Neural crest cell (in vitro differentiated cells): ENCODE data around the gene PRTFDC1. TPM values are rescaled to one million over a fixed set of nuclear protein-coding genes. Genes with fewer than 3 reads are reported as not detected.

Experiments used
- DNase-seq: peaks from one replicate; pipeline ENCODE4 v3.0.0; 2021; ENCODE audit warnings: low read depth, mixed read lengths, low spot score
- H3K27ac Mint-ChIP-seq: one replicate; pipeline ENCODE4 v1.8.0; 2021; ENCODE audit warnings: mild to moderate bottlenecking, mixed read lengths; ENCODE audit not compliant: unreplicated experiment
- H3K27me3 Mint-ChIP-seq: 2 replicates; pipeline ENCODE4 v1.8.0; 2021; ENCODE audit warnings: low read depth, mild to moderate bottlenecking, mixed read lengths
- H3K36me3 Mint-ChIP-seq: 2 replicates; pipeline ENCODE4 v1.8.0; 2021; ENCODE audit warnings: low read depth, mild to moderate bottlenecking, mixed read lengths
- H3K4me1 Mint-ChIP-seq: 2 replicates; pipeline ENCODE4 v1.8.0; 2021; ENCODE audit warnings: mixed read lengths
- H3K4me3 Mint-ChIP-seq: one replicate; pipeline ENCODE4 v1.8.0; 2021; ENCODE audit warnings: mild to moderate bottlenecking, mixed read lengths
- H3K9me3 Mint-ChIP-seq: 2 replicates; pipeline ENCODE4 v1.8.0; 2021; ENCODE audit warnings: mixed read lengths
- CTCF ChIP-seq: fragments of 200-600 bp; sonication (generic); conservative IDR thresholded peaks from 2 replicates; pipeline ENCODE4 v1.5.0; 2021; ENCODE audit warnings: antibody characterized with exemption, mild to moderate bottlenecking
- total RNA-seq: library from RNA; stranded (reverse); gene quantifications from 2 replicates; pipeline ENCODE4 v1.2.1, GENCODE V29; 2021

PRTFDC1 gene
- total RNA-seq, 1 donor from 2014 or later = 26.7 TPM

- H3K27me3 Mint-ChIP-seq = no peaks in the 10 kb centered on the region
- H3K4me1 Mint-ChIP-seq = peaks cover 4% of the 10 kb centered on the region
- H3K4me3 Mint-ChIP-seq = no peak overlapping the region
- peaks cover 3% of the 10 kb centered on the region for H3K9me3 Mint-ChIP-seq
- TF ChIP-seq CTCF = no peak
- H3K36me3 Mint-ChIP-seq = peaks cover 3% of the 10 kb centered on the region
- H3K27ac Mint-ChIP-seq = no peak overlapping the region
- DNase-seq = no peak
Observed at GRCh38 chr10:24983130-24983529, 30.7 kb upstream of the PRTFDC1 start.

GRCh38 chr10:24982319-24983112 lies 30.1 kb upstream of the PRTFDC1 start:
- H3K36me3 Mint-ChIP-seq = peaks cover 3% of the 10 kb centered on the region
- peaks cover 4% of the 10 kb centered on the region for H3K4me1 Mint-ChIP-seq
- DNase-seq = no peak
- H3K9me3 Mint-ChIP-seq = peaks cover 3% of the 10 kb centered on the region
- no peak for TF ChIP-seq CTCF
- no peaks in the 10 kb centered on the region for H3K27me3 Mint-ChIP-seq
- H3K27ac Mint-ChIP-seq = no peak overlapping the region
- H3K4me3 Mint-ChIP-seq = no peak overlapping the region

- H3K27me3 Mint-ChIP-seq = no peaks in the 10 kb centered on the region
- H3K27ac Mint-ChIP-seq = no peak overlapping the region
- TF ChIP-seq CTCF = no peak
- peaks cover 3% of the 10 kb centered on the region for H3K9me3 Mint-ChIP-seq
- peaks cover 3% of the 10 kb centered on the region for H3K36me3 Mint-ChIP-seq
- H3K4me3 Mint-ChIP-seq = no peak overlapping the region
- H3K4me1 Mint-ChIP-seq = peaks cover 4% of the 10 kb centered on the region
- DNase-seq = no peak
Observed at GRCh38 chr10:24981161-24981710, 28.8 kb upstream of the PRTFDC1 start.

GRCh38 chr10:24979685-24980084 lies 27.3 kb upstream of the PRTFDC1 start:
- Mint-ChIP-seq H3K36me3 (peaks cover 3% of the 10 kb centered on the region), H3K27me3 (no peaks in the 10 kb centered on the region), H3K4me1 (peaks cover 4% of the 10 kb centered on the region), H3K27ac (no peak overlapping the region), H3K9me3 (peaks cover 3% of the 10 kb centered on the region), H3K4me3 (no peak overlapping the region)
- no peak for DNase-seq
- TF ChIP-seq CTCF = no peak

- Mint-ChIP-seq H3K27me3 (no peaks in the 10 kb centered on the region), H3K36me3 (no peaks in the 10 kb centered on the region), H3K9me3 (no peaks in the 10 kb centered on the region), H3K27ac (no peak overlapping the region), H3K4me1 (no peaks in the 10 kb centered on the region), H3K4me3 (no peak overlapping the region)
- no peak for TF ChIP-seq CTCF
- no peak for DNase-seq
Observed at GRCh38 chr10:24974976-24975375, 22.6 kb upstream of the PRTFDC1 start.
